ENCODE results near the gene PVRIG.
"Not testable (repeated sequence)": the region's sequence is repeated elsewhere in the genome, so short reads cannot be mapped to it uniquely, and the experiment has no call there.

PVRIG gene

DNA sequence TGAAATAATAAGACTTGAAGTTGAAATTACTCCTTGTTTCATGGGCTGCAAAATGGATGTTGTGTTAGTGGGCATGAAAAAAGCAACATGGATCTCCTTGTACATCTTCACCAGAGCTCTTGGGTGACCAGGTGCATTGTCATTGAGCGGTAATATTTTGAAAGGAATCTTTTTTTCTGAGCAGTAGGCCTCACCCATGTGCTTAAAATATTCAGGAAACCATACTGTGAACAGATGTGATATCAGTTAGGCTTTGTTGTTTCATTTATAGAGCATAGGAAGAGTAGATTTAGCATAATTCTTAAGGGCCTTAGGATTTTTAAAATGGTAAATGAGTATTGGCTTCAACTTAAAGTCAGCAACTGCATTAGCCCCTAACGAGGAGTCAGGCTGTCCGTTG is 26.8 kb upstream of the PVRIG start:
- DNase-seq (ENCODE audit: insufficient read length, low spot score) (no peak), FAIRE-seq (no peak)

DNA sequence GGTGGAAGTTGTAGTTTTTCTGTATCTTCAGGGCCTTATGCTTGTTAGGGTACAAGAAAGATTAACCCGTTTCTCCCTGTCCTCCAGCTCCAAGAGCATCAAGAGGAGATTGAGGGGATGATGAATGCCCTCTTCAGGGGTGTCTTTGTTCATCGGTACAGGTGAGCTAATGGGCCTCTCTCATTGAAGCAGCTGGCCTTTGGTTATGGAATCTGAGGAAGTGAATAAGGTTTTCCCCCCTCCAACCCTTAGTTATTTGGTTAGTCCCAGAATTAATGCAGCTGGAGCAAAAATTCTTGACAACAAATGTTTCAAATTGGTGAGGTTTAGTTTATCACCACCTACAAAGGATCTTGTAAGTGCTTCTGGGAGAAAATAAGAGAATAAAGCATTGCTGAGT is 24.5 kb upstream of the PVRIG start:
- FAIRE-seq, result no peak
- no peak for DNase-seq (ENCODE audit: insufficient read length, low spot score)

- not testable (repeated sequence) for DNase-seq (ENCODE audit: insufficient read length, low spot score); FAIRE-seq
Measured at GRCh38 chr7:100195901-100196322, 23.8 kb upstream of the PVRIG start.

DNA sequence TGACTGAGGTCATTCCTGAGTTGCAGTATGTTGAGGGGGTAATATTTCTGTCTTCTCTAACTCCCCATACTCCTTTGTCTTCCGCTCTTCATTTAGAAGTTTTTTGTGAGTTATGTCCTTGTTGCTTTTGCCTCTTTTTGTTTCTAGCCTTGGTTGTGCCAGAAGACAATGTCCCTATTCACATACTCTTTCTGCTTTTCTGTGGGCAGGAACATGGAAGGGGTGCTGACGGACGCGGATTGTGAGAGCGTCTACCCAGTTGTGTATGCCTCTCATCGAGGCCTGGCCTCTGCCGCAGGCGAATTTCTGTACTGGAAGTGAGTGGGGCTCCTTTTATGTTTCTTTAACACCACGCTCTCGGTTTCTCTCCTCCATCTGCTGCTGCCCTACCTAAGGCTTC is 21.5 kb upstream of the PVRIG start:
- FAIRE-seq, result no peak

GRCh38 chr7:100200693-100201092 is 19.1 kb upstream of the PVRIG start:
- DNase-seq (ENCODE audit: insufficient read length, low spot score), result no peak
- no peak for FAIRE-seq

More for the DNA sequence above, 21.5 kb upstream of the PVRIG start:
- no peak for DNase-seq (ENCODE audit: insufficient read length, low spot score)

- DNase-seq (ENCODE audit: insufficient read length, low spot score) (no peak), FAIRE-seq (no peak)
Measured at GRCh38 chr7:100204454-100204853, 15.3 kb upstream of the PVRIG start.

DNA sequence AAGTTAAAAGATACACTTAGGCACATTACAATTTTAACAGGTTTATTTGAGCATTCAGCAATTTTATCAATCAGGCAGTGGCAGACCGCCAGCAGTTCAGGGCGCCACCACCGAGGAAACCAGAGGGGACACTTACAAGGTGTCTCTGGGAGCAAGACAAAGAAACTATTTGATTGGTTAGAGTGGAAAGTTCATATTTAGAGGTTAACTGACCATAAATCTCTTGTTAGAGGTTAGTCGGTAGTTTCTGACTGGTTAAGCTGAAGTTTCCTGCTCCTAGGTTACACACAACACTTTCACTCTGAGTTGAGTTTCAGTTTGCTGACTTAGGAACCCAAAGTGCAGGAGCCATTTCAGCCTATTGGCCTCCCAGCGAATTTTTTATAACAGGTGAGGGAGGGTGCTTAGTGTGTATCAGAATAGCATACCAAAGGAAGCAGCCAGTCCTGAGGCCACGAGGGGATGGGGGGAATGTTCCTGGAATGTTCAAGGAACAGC is 10.8 kb upstream of the PVRIG start:
- no peak for DNase-seq (ENCODE audit: insufficient read length, low spot score)
- FAIRE-seq, result no peak

DNA sequence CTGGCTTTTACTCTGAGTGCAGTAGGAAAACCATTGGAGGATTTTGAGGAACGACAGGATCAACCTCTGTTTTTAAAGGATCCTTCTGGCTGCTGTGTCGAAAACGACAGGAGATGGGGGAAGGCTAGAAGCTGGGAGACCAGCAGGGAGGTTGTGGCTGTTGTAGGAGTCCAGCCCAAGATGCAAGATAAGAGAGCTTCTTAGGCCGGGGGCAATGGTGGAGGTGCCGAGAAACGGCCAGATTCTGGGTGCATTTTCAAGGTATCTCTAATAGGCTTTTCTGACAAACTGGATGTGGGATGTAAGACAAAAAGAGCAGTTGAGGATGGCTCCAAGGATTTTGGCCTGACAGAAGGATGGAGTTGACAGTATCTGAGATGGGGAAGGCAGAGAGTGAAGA is 10.3 kb upstream of the PVRIG start:
- DNase-seq (ENCODE audit: insufficient read length, low spot score) (no peak), FAIRE-seq (no peak)

DNA sequence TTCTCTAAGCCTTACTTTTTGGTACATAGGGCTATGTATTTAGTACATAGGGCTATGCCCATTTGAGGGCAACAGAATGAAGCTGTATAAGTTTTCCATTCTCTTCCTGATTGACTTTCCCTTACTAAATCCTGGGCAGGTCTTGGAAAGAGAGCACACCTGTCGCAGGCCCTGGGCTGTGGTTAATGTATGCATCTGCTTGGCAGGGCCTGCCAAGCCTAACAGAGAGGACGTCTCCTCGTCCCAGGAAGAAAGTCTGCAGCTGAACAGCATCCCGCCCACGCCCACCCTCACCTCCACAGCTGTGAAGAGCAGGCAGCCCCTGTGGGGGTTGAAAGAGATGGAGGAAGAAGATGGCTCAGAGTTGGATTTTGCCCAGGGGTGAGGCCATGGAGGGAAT is 8.9 kb upstream of the PVRIG start:
- DNase-seq (ENCODE audit: insufficient read length, low spot score) (no peak), FAIRE-seq (no peak)

DNA sequence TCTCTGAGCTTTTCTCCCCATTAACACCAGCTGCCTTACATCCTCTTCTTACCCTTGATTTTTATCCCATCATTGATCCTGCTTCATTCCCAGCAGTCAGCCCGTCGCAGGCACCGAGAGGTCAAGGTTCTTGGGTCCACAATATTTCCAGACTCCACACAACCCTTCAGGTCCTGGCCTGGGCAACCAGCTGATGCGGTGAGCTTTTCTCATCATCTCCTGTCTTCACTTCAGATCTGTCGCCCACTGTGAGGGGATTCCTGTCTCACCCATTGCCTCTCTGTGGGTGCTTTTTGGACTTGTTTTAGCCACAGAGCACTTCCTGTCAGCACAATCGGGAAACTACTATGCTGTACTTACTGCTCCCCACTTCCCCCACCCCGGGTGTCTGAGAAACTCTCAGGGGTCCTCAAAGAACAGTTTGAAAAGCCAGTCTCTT is 8.4 kb upstream of the PVRIG start:
- no peak for FAIRE-seq
- no peak for DNase-seq (ENCODE audit: insufficient read length, low spot score)

GRCh38 chr7:100212631-100213286 is 7.0 kb upstream of the PVRIG start:
- no peak for FAIRE-seq
- no peak for DNase-seq (ENCODE audit: insufficient read length, low spot score)

GRCh38 chr7:100213672-100214071 is 6.1 kb upstream of the PVRIG start:
- FAIRE-seq, result no peak
- no peak for DNase-seq (ENCODE audit: insufficient read length, low spot score)

GRCh38 chr7:100214356-100214755 is 5.4 kb upstream of the PVRIG start:
- not testable (repeated sequence) for DNase-seq (ENCODE audit: insufficient read length, low spot score); FAIRE-seq

- FAIRE-seq, result no peak
- DNase-seq (ENCODE audit: insufficient read length, low spot score), result no peak
Measured at GRCh38 chr7:100215895-100216294, 3.9 kb upstream of the PVRIG start.

GRCh38 chr7:100217934-100218333 is 1.8 kb upstream of the PVRIG start:
- not testable (repeated sequence) for DNase-seq (ENCODE audit: insufficient read length, low spot score); FAIRE-seq

- FAIRE-seq (no peak), DNase-seq (ENCODE audit: insufficient read length, low spot score) (no peak)
Measured at GRCh38 chr7:100219271-100219737, 445 bp upstream of the PVRIG start.

DNA sequence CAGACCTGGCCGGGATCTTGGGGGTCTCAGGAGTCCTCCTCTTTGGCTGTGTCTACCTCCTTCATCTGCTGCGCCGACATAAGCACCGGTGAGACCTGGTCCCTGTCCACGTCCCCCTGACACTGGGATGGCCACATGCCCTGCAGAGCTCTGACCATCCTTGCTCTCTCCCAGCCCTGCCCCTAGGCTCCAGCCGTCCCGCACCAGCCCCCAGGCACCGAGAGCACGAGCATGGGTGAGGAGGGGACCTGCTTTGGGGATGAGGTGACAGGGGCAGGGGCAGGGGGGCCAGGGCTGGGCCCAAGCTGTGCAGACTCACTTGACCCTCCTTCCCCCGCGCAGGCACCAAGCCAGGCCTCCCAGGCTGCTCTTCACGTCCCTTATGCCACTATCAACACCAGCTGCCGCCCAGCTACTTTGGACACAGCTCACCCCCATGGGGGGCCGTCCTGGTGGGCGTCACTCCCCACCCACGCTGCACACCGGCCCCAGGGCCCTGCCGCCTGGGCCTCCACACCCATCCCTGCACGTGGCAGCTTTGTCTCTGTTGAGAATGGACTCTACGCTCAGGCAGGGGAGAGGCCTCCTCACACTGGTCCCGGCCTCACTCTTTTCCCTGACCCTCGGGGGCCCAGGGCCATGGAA is 959 bp downstream of the PVRIG start:
- FAIRE-seq (no peak), DNase-seq (ENCODE audit: insufficient read length, low spot score) (no peak)

DNA sequence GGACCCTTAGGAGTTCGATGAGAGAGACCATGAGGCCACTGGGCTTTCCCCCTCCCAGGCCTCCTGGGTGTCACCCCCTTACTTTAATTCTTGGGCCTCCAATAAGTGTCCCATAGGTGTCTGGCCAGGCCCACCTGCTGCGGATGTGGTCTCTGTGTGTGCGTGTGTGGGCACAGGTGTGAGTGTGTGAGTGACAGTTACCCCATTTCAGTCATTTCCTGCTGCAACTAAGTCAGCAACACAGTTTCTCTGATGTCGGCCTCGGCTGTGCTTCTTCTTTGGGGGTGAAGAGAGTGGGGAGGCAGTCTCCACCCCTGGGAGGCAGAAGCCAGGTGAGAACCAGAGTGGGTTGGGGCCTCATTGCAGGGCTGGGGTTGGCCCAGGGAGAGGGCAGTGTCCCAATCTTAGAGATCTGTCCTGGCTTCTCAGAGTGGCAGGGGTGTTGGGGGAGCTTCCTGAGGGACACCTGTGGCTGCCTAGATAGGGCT is 1.5 kb downstream of the PVRIG start:
- FAIRE-seq (no peak), DNase-seq (ENCODE audit: insufficient read length, low spot score) (no peak)

DNA sequence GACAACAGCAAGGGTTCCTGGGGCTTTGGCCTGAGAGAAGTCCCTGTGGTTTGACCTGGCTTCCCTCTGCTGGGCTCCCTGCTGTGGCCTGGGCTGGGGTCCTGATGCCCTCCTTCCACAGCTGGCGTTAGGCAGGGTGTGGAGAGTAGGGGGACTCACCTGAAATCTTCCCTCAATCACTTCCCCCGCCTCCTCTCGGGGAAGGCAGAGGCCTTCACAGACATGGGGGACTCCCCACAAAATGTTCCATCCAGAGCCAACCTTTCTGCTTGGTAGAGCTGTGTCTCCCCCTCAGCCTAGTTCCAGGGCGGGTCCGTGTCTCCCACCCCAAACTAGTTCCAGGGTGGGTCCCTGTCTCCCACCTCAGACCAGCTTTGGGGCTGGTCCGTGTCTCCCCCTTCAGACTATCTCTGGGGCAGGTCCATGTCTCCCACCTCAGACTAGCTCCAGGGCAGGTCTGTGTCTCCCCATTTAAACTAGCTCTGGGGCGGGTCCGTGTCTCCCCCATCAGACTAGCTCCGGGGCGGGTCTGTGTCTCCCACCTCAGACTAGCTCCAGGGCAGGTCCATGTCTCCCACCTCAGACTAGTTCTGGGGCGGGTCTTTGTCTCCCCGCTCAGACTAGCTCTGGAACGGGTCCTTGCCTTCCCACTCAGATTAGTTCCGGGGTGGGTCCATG is 2.2 kb downstream of the PVRIG start:
- no peak for FAIRE-seq
- DNase-seq (ENCODE audit: insufficient read length, low spot score), result no peak

GRCh38 chr7:100222445-100223132 is 2.8 kb downstream of the PVRIG start:
- FAIRE-seq (no peak), DNase-seq (ENCODE audit: insufficient read length, low spot score) (no peak)

All from HTR-8/SVneo (cell line).